Psoas muscle (tissue), 8 donors: Measurements from ENCODE around the gene ADSS2. TPM values are rescaled to one million over a fixed set of nuclear protein-coding genes. Genes with fewer than 3 reads are reported as not detected.
"Not testable (repeated sequence)": the region's sequence is repeated elsewhere in the genome, so short reads cannot be mapped to it uniquely, and the experiment has no call there.

Experiments
- ATAC-seq, 4 donors: fragments of 200-7000 bp; cut with Tn5 transposase; one replicate each; pipeline ENCODE4 v1.9.1; 2020; ENCODE audit warnings: moderate library complexity in 3 of 4, mild to moderate bottlenecking in 2 of 4
- DNase-seq, 2 donors: peaks; one replicate each; pipeline ENCODE4 v3.0.0-alpha.2; 2020
- H3K27ac ChIP-seq: fragments of 200-600 bp; one replicate; pipeline ENCODE4 v1.8.0; 2022
- H3K27me3 ChIP-seq, 3 donors: fragments of 200-600 bp in 1 of 3; one replicate each; pipeline versions ENCODE4 v1.6.1 to v1.8.0; 2013 to 2022; ENCODE audit warnings: low read length in 2 of 3, mild to moderate bottlenecking in 2 of 3, moderate library complexity in 1 of 3; ENCODE audit not compliant: insufficient read depth in 3 of 3
- H3K36me3 ChIP-seq, 2 donors: fragments of 200-600 bp in 1 of 2; one replicate each; pipeline versions ENCODE4 v1.6.1 to v1.8.0; 2013 to 2022; ENCODE audit warnings: low read depth in 1 of 2, mild to moderate bottlenecking in 1 of 2, moderate library complexity in 1 of 2; ENCODE audit not compliant: insufficient read depth in 1 of 2
- H3K4me1 ChIP-seq: fragments of 200-600 bp; one replicate; pipeline ENCODE4 v1.8.0; 2022
- H3K4me3 ChIP-seq: fragments of 200-600 bp; one replicate; pipeline ENCODE4 v1.8.0; 2022; ENCODE audit warnings: mild to moderate bottlenecking
- H3K9me3 ChIP-seq: fragments of 200-600 bp; one replicate; pipeline ENCODE4 v1.8.0; 2022
- CTCF ChIP-seq: fragments of 200-600 bp; IDR thresholded peaks from one replicate; pipeline ENCODE4 v1.8.0; 2022; ENCODE audit warnings: antibody characterized with exemption
- WGBS, 3 donors: extraction: QIAGEN DNeasy Blood & Tissue Kit; methylation state at CpG; one replicate each; pipeline versions ENCODE4 v1.1.6 to v1.1.7; 2013; 5-methylcytosine and 5-hydroxymethylcytosine counted together
- intact Hi-C, 2 donors: fragments of 100-400 bp; cut with DNase I; formaldehyde crosslinking; loops; one replicate each; pipeline versions ENCODE4 v1.11.0 to v1.14.2; 2022
- polyA plus RNA-seq, 3 donors: library from polyadenylated mRNA; stranded (reverse); fragments of 200-250 nt; gene quantifications; one replicate each; pipeline ENCODE4 v1.2.3, GENCODE V29; 2013
- total RNA-seq, 4 donors: library from RNA; stranded (reverse); fragmentation: NEBNext Ultra II Directional in 2 of 4; extraction: Animal tissue kit (Norgen Biotek cat#: 25700) in 2 of 4; gene quantifications; one replicate each; pipeline versions ENCODE4 v1.2.1 to v1.2.4, GENCODE V29; 2021 to 2023
- donor health status: healthy with polysubstance abuse.
- donor health status: DM: no; HTN: no; CAD: no; lungs with moderate emphysema.
- donor health status: Bipolar disorder and iron deficiency.
- donor health status: healthy.
- donor health status: DM: yes; HTN: yes; CAD: no.
- donor health status: DM: no; HTN: no; CAD: no.
- donor health status: DM: no; HTN: no; CAD: no.
- donor health status: DM: yes; HTN: yes; CAD: no.

The ADSS2 gene
- total and polyA plus RNA-seq, 7 donors, result 5.7 to 19.2 (median 12.3) TPM

- H3K9me3 ChIP-seq, result no peaks in the 10 kb centered on the region
- no peak overlapping the region for H3K4me3 ChIP-seq
- H3K36me3 ChIP-seq, result no peaks in the 10 kb centered on the region
- H3K27ac ChIP-seq, result no peak overlapping the region
- no peak for ATAC-seq
- H3K27me3 ChIP-seq, result no peaks in the 10 kb centered on the region
- intact Hi-C loops, result no loop called here
- H3K4me1 ChIP-seq, result no peaks in the 10 kb centered on the region
- WGBS, 3 donors, result 94 to 95% (median 95%) methylated on average over 2 of the region's 2 CpGs
- no peak for TF ChIP-seq CTCF
- DNase-seq, result no peak
Measured at GRCh38 chr1:244494653-244495052, 42.9 kb upstream of the ADSS2 start.

GRCh38 chr1:244484971-244485370 lies 33.3 kb upstream of the ADSS2 start:
- DNase-seq, H3K27ac ChIP-seq, H3K27me3 ChIP-seq, intact Hi-C loops, H3K9me3 ChIP-seq, ATAC-seq, H3K4me3 ChIP-seq, H3K4me1 ChIP-seq: not testable (repeated sequence)
- H3K36me3 ChIP-seq, result peaks cover 0 to 11% of the 10 kb centered on the region in 2 donors
- 65 to 76% (median 74%) methylated on average over 3 of the region's 3 CpGs for WGBS, 3 donors

- no peak for TF ChIP-seq CTCF
- DNase-seq, result no peak
- Histone ChIP-seq H3K27ac (no peak overlapping the region), H3K4me1 (no peaks in the 10 kb centered on the region), H3K9me3 (no peaks in the 10 kb centered on the region), H3K27me3 (no peaks in the 10 kb centered on the region), H3K36me3 (peaks cover 0 to 4% of the 10 kb centered on the region in 2 donors), H3K4me3 (no peak overlapping the region)
- intact Hi-C loops, result no loop called here
- ATAC-seq, result no peak
- WGBS, 3 donors, result 92 to 94% (median 93%) methylated on average over 6 of the region's 6 CpGs
Measured at GRCh38 chr1:244473059-244473605, 21.4 kb upstream of the ADSS2 start.

- DNase-seq, result no peak
- Histone ChIP-seq H3K36me3 (no peaks in the 10 kb centered on the region), H3K4me1 (no peaks in the 10 kb centered on the region), H3K27ac (no peak overlapping the region), H3K9me3 (no peaks in the 10 kb centered on the region), H3K27me3 (no peaks in the 10 kb centered on the region), H3K4me3 (no peak overlapping the region)
- intact Hi-C loops, result no loop called here
- 80 to 82% (median 82%) methylated on average over 2 of the region's 2 CpGs for WGBS, 3 donors
- ATAC-seq, result no peak
- no peak for TF ChIP-seq CTCF
Measured at GRCh38 chr1:244466724-244467123, 15.0 kb upstream of the ADSS2 start.

GRCh38 chr1:244461245-244462071 lies 9.7 kb upstream of the ADSS2 start, which contains the start of gene CATSPERE:
TSS of gene CATSPERE (plus strand) at chr1:244461273. CDS start at chr1:244461430, 157 bp downstream.
- Histone ChIP-seq H3K36me3 (no peaks in the 10 kb centered on the region), H3K27ac (peak within 1 kb of the TSS; percentile 81), H3K4me3 (peak within 1 kb of the TSS; percentile 68), H3K4me1 (peaks cover 8% of the 10 kb centered on the region), H3K27me3 (no peaks in the 10 kb centered on the region), H3K9me3 (no peaks in the 10 kb centered on the region)
- DNase-seq (peak; percentile 91 to 94), ATAC-seq (peak; percentile 98 to 99 (median 99))
- intact Hi-C loops, result loop anchor here (5.0 kb wide), 2 partner anchors 191 to 511 kb away; partner anchors contain the start of gene DESI2 (in 1 of the 2)
- WGBS, 3 donors, result 14 to 18% (median 14%) methylated on average over 56 to 61 of the region's 61 CpGs
- no peak for TF ChIP-seq CTCF
